Urinary bladder (tissue), 4 donors: ENCODE data around the gene CCDC169. TPM values are rescaled to one million over a fixed set of nuclear protein-coding genes. Genes with fewer than 3 reads are reported as not detected.
A peak's percentile ranks its signal among the peaks of the same experiment; 100 is the strongest.
"Not testable (repeated sequence)": the region's sequence is repeated elsewhere in the genome, so short reads cannot be mapped to it uniquely, and the experiment has no call there.

ENCODE experiments used
- DNase-seq: peaks from one replicate; pipeline ENCODE4 v3.0.0-alpha.2; 2015; ENCODE audit errors: extremely low spot score
- H3K27ac ChIP-seq: one replicate; pipeline ENCODE4 v1.5.1; 2013; ENCODE audit warnings: low read depth, mild to moderate bottlenecking, moderate library complexity
- H3K36me3 ChIP-seq: one replicate; pipeline ENCODE4 v1.6.1; 2013; ENCODE audit warnings: mild to moderate bottlenecking, moderate library complexity; ENCODE audit not compliant: insufficient read depth
- H3K4me1 ChIP-seq: one replicate; pipeline ENCODE4 v1.6.1; 2013; ENCODE audit warnings: mild to moderate bottlenecking, moderate library complexity; ENCODE audit not compliant: insufficient read depth
- H3K4me3 ChIP-seq: one replicate; pipeline ENCODE4 v1.5.1; 2013; ENCODE audit warnings: low read depth, low read length
- WGBS: extraction: QIAGEN DNeasy Blood & Tissue Kit; methylation state at CpG from one replicate; pipeline ENCODE4 v1.1.7; 2013; 5-methylcytosine and 5-hydroxymethylcytosine counted together
- polyA plus RNA-seq: library from polyadenylated mRNA; stranded (reverse); fragments of 200-250 nt; gene quantifications from one replicate; pipeline ENCODE4 v1.2.3, GENCODE V29; 2013
- total RNA-seq: library from RNA; depleted of rRNA; stranded (reverse); fragments of >200 nt; gene quantifications from one replicate; pipeline ENCODE4 v1.2.3, GENCODE V29; 2014
- donor health status: healthy with polysubstance abuse.
- donor health status: healthy.

Gene CCDC169
- total RNA-seq (7.0 TPM), polyA plus RNA-seq (3.1 TPM)

DNA sequence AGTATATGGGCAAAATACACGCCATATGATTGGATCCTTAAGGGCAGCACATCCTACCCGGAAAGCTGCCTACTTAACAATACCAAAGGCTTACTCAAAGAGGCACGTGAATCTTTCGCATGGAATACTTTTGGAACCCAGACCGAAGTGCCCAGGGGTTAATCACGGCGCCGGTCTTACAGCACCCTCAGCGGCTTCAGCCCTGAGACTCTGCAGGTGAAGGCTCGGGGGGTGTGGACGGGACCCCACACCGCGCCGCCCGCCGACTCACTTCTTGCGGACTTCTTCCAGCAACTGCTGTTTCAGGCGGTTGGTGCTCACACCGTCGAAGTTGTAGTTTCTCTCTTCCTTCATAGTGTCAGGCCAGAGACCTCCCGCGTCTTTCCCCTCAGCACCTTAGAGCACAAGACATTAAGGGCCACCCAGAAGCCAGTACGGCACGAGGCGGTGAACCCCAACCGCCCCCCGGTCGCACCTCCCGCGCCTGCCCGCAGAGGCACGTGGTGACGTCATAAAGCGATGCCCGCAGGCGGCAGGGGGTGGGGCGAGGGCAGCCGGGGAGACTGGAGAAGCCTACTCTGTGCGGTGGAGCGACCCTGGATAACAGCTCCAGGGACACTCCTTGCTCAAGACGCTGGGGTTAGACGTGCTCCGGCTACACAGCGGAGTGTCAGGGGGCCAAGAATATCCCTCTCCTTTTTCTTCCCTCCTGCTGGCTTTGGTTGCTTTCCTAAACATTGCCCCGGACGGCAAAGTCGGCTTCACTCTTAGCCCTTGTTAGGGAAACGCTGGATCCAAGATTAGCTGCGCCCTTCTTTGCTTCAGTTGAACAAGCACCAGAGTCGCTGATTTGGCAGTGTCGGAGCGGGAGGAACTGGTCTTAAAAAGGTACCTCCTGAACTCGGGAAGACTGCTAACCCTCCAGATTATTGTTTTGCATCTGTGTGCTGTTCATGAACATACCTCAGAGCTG, at the start of gene CCDC169:
TSS of gene CCDC169 (minus strand) at position 449 of the 973 bp plus-strand sequence. CDS start at position 354, 95 bp downstream.
- H3K27ac ChIP-seq: no peak within 1 kb of the TSS
- peak within 1 kb of the TSS; percentile 47 for H3K4me3 ChIP-seq
- DNase-seq: peak; percentile 49
- under 1% methylated on average over 53 of the region's 53 CpGs for WGBS
- H3K4me1 ChIP-seq: no peaks in the 10 kb centered on the region
- no peaks in the 10 kb centered on the region for H3K36me3 ChIP-seq

DNA sequence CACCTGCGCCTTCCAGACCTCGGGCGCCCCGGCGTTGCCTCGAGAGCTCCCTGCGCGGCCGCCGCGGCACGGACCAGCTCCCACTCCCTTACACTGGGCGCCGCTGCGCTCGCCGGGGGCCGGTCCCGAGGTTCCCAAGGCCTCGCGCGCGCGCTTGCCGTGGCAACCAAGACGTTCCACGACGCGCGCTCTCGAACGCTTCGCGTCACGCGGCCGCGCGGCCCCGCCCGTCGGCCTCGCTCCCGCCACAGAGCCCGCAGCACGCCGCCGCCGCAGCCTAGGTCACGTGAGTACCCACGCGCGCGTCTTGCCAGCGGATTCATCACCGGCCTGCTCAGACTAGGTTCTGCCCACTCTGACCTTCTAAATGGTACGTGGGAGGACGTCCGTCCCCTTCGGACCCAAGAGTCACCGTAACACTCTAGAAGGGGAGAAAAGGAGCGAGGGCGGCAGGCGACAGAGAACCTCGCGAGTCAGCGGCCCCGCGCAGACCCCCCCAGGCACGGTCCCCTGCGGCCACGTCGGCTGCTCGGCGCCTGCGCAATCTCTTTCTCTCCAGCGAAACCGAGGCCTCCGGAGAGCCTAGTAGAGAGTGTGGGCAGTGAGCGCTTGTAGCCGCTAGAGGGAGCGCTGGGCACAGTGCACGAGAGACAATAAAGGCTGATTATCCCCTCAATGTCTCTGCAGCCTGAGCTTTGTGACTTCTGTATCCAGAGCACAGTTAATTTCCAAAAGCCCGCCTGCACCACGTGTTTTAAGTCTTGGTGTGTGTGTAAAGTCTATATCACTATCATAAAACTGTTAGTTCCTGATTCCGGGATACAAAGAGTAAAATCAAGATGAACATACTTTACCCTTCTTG, 48.8 kb upstream of the CCDC169 start, which contains the start of gene SPART:
TSS of gene SPART (minus strand) at position 173 of the 862 bp plus-strand sequence. CDS start 10,564 bp downstream, outside the sequence.
- Histone ChIP-seq H3K4me1 (no peaks in the 10 kb centered on the region), H3K36me3 (peaks cover 1% of the 10 kb centered on the region), H3K4me3 (peak within 1 kb of the TSS; percentile 75), H3K27ac (peak within 1 kb of the TSS; percentile 99)
- under 1% methylated on average over 86 of the region's 86 CpGs for WGBS
- peak; percentile 90 for DNase-seq

DNA sequence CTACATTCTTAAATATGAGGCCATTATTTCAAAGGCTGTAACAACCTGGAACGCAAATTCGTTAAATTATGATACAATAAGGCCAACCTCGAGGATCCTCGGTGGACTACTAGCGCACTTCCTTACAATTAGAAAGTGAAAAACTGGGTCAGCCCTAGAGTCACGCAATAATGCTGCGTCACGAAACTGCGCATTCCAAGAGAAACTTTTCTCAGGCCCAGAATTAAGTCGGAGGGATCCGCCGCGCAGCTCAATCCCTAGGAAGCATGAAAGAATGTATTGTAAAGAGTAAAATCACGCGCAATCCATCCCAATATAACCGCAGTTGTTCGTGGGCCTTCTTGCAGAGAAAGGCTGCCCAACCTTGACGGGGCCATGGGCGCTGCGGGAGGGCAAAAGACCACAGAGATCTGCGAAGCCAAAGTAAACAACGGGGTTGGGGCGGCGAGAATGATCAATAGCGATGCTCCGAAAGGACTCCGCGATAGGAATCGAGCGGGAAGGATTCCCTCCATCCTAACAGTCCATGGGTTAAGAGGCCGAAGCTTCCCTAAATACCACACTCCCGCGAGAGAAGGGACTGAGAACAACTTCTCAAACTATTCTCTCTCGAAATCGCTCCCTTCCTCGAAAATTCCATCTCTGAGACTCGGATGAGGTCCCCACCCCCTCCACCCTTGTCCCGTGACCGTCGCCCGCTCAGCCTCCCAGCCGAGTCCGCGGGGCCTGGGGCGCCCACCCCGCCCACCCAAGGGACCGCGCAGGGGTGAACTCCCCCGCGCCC, 48.0 kb upstream of the CCDC169 start:
- peak overlapping the region; percentile 75 for H3K4me3 ChIP-seq
- H3K27ac ChIP-seq: peak overlapping the region; percentile 99
- H3K36me3 ChIP-seq: peaks cover 1% of the 10 kb centered on the region
- no peaks in the 10 kb centered on the region for H3K4me1 ChIP-seq
- DNase-seq: peak; percentile 71
- WGBS: under 1% methylated on average over 50 of the region's 50 CpGs

DNA sequence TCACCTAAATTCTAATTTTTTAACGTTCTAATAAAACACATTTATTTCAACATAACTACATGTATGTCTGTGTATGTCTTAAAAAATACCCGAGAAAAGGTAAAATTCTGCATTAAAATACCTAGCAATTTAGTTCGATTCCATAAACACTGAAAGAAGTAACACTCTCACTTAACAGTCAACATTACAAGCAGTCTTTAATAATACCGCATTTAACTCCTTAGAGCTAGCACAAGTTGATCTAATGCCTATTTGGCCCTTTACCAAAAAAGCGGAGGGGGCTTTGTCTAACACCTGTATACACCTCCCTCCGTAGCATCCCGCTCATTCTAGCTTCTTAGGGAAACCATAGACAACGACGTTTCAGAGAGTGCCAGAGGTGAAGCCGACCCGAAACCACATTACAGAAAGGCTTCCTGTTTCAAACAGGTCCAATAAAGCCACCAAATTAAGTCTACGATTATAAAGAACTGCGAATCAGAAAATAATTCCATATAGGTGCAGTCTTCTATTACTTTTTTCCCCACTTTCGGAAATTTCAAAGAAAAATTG, 47.3 kb upstream of the CCDC169 start:
- H3K4me1 ChIP-seq: no peaks in the 10 kb centered on the region
- H3K27ac ChIP-seq: peak overlapping the region; percentile 99
- H3K36me3 ChIP-seq: no peaks in the 10 kb centered on the region
- 10% methylated on average over 14 of the region's 14 CpGs for WGBS
- no peak for DNase-seq
- H3K4me3 ChIP-seq: peak overlapping the region; percentile 75

DNA sequence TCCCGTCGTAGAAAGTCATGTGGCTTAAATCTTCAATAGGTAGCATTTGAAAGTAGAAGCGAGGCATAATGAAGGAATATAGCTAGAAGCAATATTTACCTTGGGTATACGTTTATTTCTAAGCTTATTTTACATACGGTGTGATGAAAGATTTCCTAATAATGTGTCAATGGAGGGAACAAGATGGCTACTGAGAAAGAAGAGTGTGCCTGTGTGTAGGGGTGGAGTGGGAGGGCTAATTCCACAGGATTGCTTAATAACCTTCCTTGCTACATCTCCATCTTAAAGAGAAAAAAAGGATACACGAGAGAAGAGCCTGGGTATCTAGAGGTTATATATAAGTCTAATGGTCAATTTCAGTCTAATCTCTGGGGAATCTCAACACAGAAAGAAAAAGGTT, 46.6 kb upstream of the CCDC169 start:
- Histone ChIP-seq H3K36me3 (no peaks in the 10 kb centered on the region), H3K27ac (no peak overlapping the region), H3K4me3 (no peak overlapping the region), H3K4me1 (no peaks in the 10 kb centered on the region)
- DNase-seq: no peak
- WGBS: 73% methylated on average over 6 of the region's 6 CpGs

DNA sequence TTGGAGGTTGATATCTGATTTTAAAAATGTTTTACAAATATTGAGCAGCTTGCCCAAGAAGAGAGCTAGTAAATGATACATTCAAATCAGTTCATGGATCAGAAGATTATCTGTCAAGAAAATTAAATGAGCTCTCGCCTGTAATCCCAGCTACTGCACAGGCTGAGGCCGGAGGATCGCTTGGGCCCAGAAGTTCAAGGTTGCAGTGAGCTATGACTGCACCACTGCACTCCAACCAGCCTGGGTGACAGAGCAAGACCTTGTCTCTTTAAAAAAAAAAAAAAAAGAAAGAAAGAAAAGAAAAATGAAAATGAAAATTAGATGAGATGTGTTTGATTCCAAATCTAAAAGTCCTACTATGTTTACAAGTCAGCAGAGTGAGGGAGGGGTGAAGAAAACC, 46.2 kb upstream of the CCDC169 start:
- no peak for DNase-seq
- Histone ChIP-seq H3K4me1 (no peaks in the 10 kb centered on the region), H3K27ac (no peak overlapping the region), H3K36me3 (no peaks in the 10 kb centered on the region), H3K4me3 (no peak overlapping the region)
- WGBS: 88% methylated on average over 3 of the region's 3 CpGs

DNA sequence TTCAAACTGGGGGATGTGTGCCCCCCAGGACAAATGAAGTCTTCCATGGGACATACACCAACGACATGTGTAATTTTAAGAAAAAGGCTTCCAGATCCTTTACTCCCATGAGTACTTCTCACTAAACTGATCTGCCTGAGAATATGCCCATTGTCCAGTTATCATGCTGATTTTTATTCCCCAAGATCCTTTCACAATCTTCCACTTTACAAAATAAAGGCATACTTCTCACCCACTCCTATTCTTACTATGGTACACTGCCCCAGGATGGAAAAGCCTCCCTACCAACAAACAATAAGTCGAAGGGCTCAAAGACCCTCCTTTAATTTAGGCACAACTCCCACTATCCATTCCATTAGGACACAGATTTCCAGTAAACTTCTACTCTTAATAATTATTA, 45.1 kb upstream of the CCDC169 start:
- Histone ChIP-seq H3K4me3 (no peak overlapping the region), H3K27ac (no peak overlapping the region), H3K4me1 (no peaks in the 10 kb centered on the region), H3K36me3 (no peaks in the 10 kb centered on the region)
- 89% methylated on average over 2 of the region's 2 CpGs for WGBS
- DNase-seq: no peak

DNA sequence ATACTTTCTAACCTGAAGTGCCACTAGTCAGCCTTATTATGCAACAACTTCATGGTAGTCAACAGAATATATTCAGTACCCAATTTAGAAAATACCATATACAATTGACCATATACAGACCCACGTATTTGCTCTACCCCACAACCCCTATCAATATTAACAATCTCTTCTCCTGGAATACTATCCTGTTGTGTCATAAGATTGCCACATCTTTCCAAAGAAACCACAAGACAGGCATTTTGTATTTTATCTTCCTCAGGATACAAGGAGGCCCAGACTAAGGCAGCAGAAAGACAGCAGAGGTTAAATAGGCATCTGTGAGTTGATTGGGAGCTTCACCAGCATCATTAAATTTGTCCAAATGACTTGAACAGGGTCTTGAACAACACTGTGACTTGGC, 44.1 kb upstream of the CCDC169 start:
- Histone ChIP-seq H3K36me3 (no peaks in the 10 kb centered on the region), H3K4me3 (no peak overlapping the region), H3K4me1 (no peaks in the 10 kb centered on the region), H3K27ac (no peak overlapping the region)
- DNase-seq: no peak
- WGBS: 73% methylated on average over 1 of the region's 1 CpG

DNA sequence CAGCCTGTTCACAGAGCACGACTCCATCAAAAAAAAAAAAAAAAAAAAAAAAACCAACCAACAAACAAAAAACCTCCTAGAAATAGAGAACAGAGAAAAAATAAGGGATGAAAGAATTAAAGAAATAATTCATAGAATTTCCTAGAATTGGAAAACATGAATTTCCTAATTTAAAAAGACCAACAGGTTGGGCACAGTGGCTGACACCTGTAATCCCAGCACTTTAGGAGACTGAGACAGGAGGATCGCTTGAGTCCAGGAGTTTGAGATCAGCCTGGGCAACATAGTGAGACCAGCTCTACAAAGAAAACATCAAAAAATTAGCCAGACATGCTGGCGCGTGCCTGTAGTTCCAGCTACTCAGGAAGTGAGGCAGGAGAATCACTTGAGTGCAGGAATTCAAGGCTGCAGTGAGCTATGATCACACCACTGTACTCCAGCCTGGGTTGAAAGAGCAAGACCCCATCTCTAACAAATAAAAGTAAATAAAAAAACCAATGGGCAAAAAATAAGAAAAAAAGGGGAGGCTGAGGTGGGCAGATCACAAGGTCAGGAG, 42.1 kb upstream of the CCDC169 start:
- DNase-seq: no peak
- Histone ChIP-seq H3K27ac (no peak overlapping the region), H3K36me3 (no peaks in the 10 kb centered on the region), H3K4me3 (no peak overlapping the region), H3K4me1 (no peaks in the 10 kb centered on the region)
- WGBS: 96% methylated on average over 4 of the region's 4 CpGs

DNA sequence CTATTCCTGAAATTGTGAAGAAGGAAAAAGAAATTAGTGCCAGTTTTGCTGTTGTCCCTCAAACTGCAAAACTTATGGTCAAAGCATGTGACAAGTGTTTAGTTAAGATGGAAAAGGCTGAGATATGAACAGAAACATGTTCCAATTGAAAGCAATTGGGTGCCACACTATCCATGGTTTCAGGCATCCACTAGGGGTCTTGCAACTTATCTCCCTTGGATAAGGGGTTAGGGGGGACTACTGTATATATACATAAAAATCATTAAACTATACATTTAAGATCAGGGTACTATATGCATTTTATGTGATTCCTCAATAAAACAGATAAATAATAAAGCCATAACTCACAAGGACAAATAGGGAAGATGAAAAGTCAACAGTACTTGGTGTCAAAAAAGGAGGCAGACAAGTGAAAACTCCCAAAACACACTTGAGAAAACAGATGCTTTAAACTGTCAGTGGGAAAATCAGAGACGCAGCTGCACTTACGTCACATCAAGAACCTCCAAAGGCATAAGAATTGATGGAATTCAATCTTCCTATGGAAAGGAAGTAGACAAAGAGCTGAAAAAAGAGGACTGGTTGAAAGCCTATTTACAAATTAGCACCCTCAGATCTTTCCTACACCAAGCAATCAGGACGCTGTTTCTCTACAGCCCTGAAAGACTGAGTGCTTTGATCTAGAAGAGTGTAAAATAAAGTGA, 40.5 kb upstream of the CCDC169 start:
- H3K4me1 ChIP-seq: no peaks in the 10 kb centered on the region
- no peak overlapping the region for H3K27ac ChIP-seq
- 83% methylated on average over 3 of the region's 3 CpGs for WGBS
- H3K4me3 ChIP-seq: no peak overlapping the region
- H3K36me3 ChIP-seq: no peaks in the 10 kb centered on the region
- no peak for DNase-seq

DNA sequence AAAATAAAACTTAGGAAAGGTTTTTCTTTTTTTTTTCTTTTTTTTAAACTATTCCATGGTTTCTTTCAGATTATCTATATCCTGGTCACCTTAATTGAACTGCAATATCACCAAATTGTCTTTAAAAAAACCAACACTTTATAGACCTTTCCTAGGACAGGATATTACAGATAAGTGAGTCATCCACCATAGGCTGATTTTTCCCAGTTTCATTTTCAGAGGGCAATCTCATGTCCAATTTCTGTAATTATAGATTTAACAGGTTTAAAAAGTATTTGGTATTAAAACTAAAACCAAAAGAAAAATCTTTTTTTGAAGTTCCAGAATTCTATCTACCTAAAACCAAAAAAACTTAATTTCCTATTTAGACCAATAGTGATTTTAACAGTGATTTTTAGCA, 35.4 kb upstream of the CCDC169 start:
- Histone ChIP-seq H3K36me3 (peaks cover 2% of the 10 kb centered on the region), H3K4me1 (no peaks in the 10 kb centered on the region), H3K4me3 (no peak overlapping the region), H3K27ac (no peak overlapping the region)
- DNase-seq: no peak

DNA sequence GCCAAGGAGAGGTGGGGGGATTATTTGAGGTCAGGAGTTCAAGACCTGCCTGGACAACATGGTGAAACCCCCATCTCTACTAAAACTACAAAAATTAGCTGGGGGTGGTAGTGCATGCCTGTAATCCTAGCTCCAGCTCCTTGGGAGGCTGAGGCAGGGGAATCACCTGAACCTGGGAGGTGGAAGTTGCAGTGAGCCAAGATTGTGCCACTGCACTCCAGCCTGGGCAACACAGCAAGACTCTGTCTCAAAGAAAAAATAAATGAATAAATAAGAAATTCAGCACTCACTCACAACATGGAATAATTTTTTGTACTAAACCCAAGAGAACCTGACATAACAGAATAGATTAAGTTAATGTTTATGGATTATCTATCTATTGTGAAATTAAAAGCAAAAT, 34.6 kb upstream of the CCDC169 start:
- not testable (repeated sequence) for H3K36me3 ChIP-seq, H3K4me1 ChIP-seq, H3K27ac ChIP-seq, H3K4me3 ChIP-seq, DNase-seq
